T-cell (primary cell): ENCODE measurements around the gene ARL15. TPM values are rescaled to one million over a fixed set of nuclear protein-coding genes. Genes with fewer than 3 reads are reported as not detected.
"Not testable (repeated sequence)": the region's sequence is repeated elsewhere in the genome, so short reads cannot be mapped to it uniquely, and the experiment has no call there.

Experiments
- ATAC-seq, 4 experiments: fragments of 200-7000 bp in 3 of 4; fragments of 150-1000 bp in 1 of 4; cut with Tn5 transposase; replicated peaks in 1 of 4; 1 replicate in 3 of 4; 2 replicates in 1 of 4; pipeline ENCODE4 v1.10.0; 2021; ENCODE audit warnings: moderate library complexity in 3 of 4, mild to moderate bottlenecking in 2 of 4, moderate number of reproducible peaks in 1 of 4
- CTCF ChIA-PET, 2 donors: fragments of 300-600 bp; sonication (Branson Sonifier 250); formaldehyde crosslinking; loops; one replicate each; lab custom pipeline; 2022; ENCODE audit warnings: antibody characterized with exemption in 2 of 2; lab: Charles Lee
- POLR2A ChIA-PET, 2 donors: fragments of 300-600 bp; sonication (Branson Sonifier 250); formaldehyde crosslinking; loops; one replicate each; lab custom pipeline; 2022; ENCODE audit warnings: antibody characterized with exemption in 2 of 2; lab: Charles Lee
- DNase-seq, 35 experiments: peaks; one replicate each; pipeline versions ENCODE4 v3.0.0 to v3.0.0-alpha.2; 2013 to 2023
- H3K27ac ChIP-seq: one replicate; pipeline ENCODE4 v1.5.1; 2013; ENCODE audit warnings: low read length
- H3K27me3 ChIP-seq, 2 experiments: replicated peaks in 1 of 2; 1 replicate in 1 of 2; 2 replicates in 1 of 2; pipeline versions ENCODE4 v1.6.1 to v1.7.0; 2013; ENCODE audit warnings: low read length in 1 of 2, mixed read lengths in 1 of 2; ENCODE audit not compliant: control insufficient read depth in 2 of 2, insufficient read depth in 2 of 2; ENCODE audit errors: extremely low read depth in 1 of 2
- H3K36me3 ChIP-seq, 2 donors: 1 replicate in 1 of 2; 2 replicates in 1 of 2; pipeline versions ENCODE4 v1.6.1 to v1.7.0; 2013; ENCODE audit warnings: low read length in 1 of 2; ENCODE audit not compliant: control insufficient read depth in 2 of 2, insufficient read depth in 1 of 2; ENCODE audit errors: extremely low read depth in 1 of 2
- H3K4me1 ChIP-seq, 2 experiments: 1 replicate in 1 of 2; 2 replicates in 1 of 2; pipeline versions ENCODE4 v1.6.1 to v1.7.0; 2013; ENCODE audit warnings: low read length in 2 of 2, mixed read lengths in 1 of 2; ENCODE audit not compliant: insufficient read depth in 2 of 2, control insufficient read depth in 1 of 2; ENCODE audit errors: extremely low read depth in 1 of 2
- H3K4me3 ChIP-seq, 2 donors: 1 replicate in 1 of 2; 2 replicates in 1 of 2; pipeline versions ENCODE4 v1.5.1 to v1.7.0; 2013; ENCODE audit warnings: mild to moderate bottlenecking in 2 of 2, low read length in 1 of 2, moderate library complexity in 1 of 2; ENCODE audit not compliant: control insufficient read depth in 1 of 2; ENCODE audit errors: extremely low read depth in 1 of 2
- H3K9me3 ChIP-seq: 2 replicates; pipeline ENCODE4 v1.7.0; 2013
- H3K27ac Mint-ChIP-seq, 2 donors: one replicate each; pipeline ENCODE4 v1.8.0; 2020 to 2021; ENCODE audit warnings: mild to moderate bottlenecking in 2 of 2, mixed read lengths in 2 of 2
- H3K27me3 Mint-ChIP-seq, 2 donors: one replicate each; pipeline ENCODE4 v1.8.0; 2021 to 2022; ENCODE audit warnings: mixed read lengths in 2 of 2
- H3K36me3 Mint-ChIP-seq: one replicate; pipeline ENCODE4 v1.8.0; 2021; ENCODE audit warnings: mixed read lengths
- H3K4me1 Mint-ChIP-seq, 3 donors: one replicate each; pipeline ENCODE4 v1.8.0; 2020 to 2022; ENCODE audit warnings: mixed read lengths in 3 of 3, mild to moderate bottlenecking in 1 of 3
- H3K4me3 Mint-ChIP-seq, 3 donors: one replicate each; pipeline ENCODE4 v1.8.0; 2020 to 2022; ENCODE audit warnings: mild to moderate bottlenecking in 3 of 3, mixed read lengths in 3 of 3, moderate library complexity in 3 of 3
- H3K9me3 Mint-ChIP-seq, 3 donors: one replicate each; pipeline ENCODE4 v1.8.0; 2020 to 2022; ENCODE audit warnings: mixed read lengths in 3 of 3
- WGBS: methylation state at CpG from one replicate; pipeline ENCODE4 v1.1.5; 2013; ENCODE audit warnings: missing lambda C conversion rate; ENCODE audit not compliant: insufficient coverage; 5-methylcytosine and 5-hydroxymethylcytosine counted together
- total RNA-seq, 35 experiments: library from RNA in 6 of 35; stranded (reverse) in 6 of 35; fragments of 120-200 nt in 1 of 35; gene quantifications; one replicate each; pipeline versions ENCODE4 v1.2.1 to v1.2.4 and lab custom pipeline; 2013 to 2026

ARL15 gene
- total RNA-seq, 5 donors from 2014 or later (not counting 1 experiment from before 2014, with no cell fraction given) = 10.7 to 21.6 (median 11.7) TPM

GRCh38 chr5:54044276-54044675 lies 266.1 kb downstream of the ARL15 start:
- H3K27ac ChIP-seq, POLR2A ChIA-PET, H3K4me3 Mint-ChIP-seq, H3K27me3 ChIP-seq, H3K4me1 ChIP-seq, H3K27ac Mint-ChIP-seq, H3K27me3 Mint-ChIP-seq, ATAC-seq, H3K4me1 Mint-ChIP-seq, H3K9me3 Mint-ChIP-seq, H3K36me3 Mint-ChIP-seq, H3K36me3 ChIP-seq, H3K4me3 ChIP-seq, H3K9me3 ChIP-seq, DNase-seq: not testable (repeated sequence)
- 93% methylated on average over 3 of the region's 10 CpGs for WGBS
- CTCF ChIA-PET = interaction anchor here (0.7 to 1.2 kb wide), 2 partner anchors 184 to 402 kb away, joined by 3 to 4 read pairs; no protein-coding TSS in a partner anchor

DNA sequence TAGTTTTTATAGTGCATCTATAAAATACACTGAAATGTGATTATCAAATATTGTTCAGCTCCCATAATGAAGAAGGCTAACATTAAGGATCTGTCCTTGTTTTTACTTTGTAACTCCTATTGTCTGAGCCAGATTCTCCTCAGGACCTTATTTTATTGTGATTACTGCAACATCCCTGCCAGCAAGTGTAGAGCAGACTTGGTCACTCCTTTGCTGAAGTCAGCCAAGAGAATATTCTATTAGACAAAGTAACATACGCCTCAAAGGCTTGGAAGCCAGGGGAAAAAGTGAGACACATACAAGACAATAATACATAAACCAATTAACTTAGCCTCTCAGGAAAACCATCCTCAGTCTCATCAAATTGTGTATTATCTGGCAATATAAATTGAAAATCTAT lies 269.6 kb downstream of the ARL15 start:
- ChIA-PET CTCF (no interaction called here), POLR2A (no interaction called here)
- Mint-ChIP-seq H3K9me3 (no peaks in the 10 kb centered on the region), H3K36me3 (peaks cover 7% of the 10 kb centered on the region), H3K27ac (no peak overlapping the region), H3K27me3 (no peaks in the 10 kb centered on the region), H3K4me3 (no peak overlapping the region), H3K4me1 (no peaks in the 10 kb centered on the region)
- H3K36me3 ChIP-seq = no peaks in the 10 kb centered on the region
- WGBS = no CpG with 5 or more reads among the region's 1 CpG
- no peak overlapping the region for H3K4me3 ChIP-seq
- DNase-seq (no peak), ATAC-seq (no peak)
- no peaks in the 10 kb centered on the region for H3K4me1 ChIP-seq
- no peak overlapping the region for H3K27ac ChIP-seq
- H3K27me3 ChIP-seq = no peaks in the 10 kb centered on the region
- no peaks in the 10 kb centered on the region for H3K9me3 ChIP-seq

GRCh38 chr5:54040018-54040417 lies 270.4 kb downstream of the ARL15 start:
- Mint-ChIP-seq H3K9me3 (no peaks in the 10 kb centered on the region), H3K36me3 (peaks cover 7% of the 10 kb centered on the region), H3K27ac (no peak overlapping the region), H3K4me3 (no peak overlapping the region), H3K4me1 (no peaks in the 10 kb centered on the region), H3K27me3 (no peaks in the 10 kb centered on the region)
- DNase-seq (no peak), ATAC-seq (no peak)
- Histone ChIP-seq H3K27ac (no peak overlapping the region), H3K9me3 (no peaks in the 10 kb centered on the region), H3K36me3 (no peaks in the 10 kb centered on the region), H3K27me3 (no peaks in the 10 kb centered on the region), H3K4me3 (no peak overlapping the region), H3K4me1 (no peaks in the 10 kb centered on the region)
- CTCF ChIA-PET = interaction anchor here in 1 of 2 donors (0.6 kb wide), 1 partner anchor 1123 kb away, joined by 12 read pairs; no protein-coding TSS in a partner anchor
- POLR2A ChIA-PET = no interaction called here
- no CpG with 5 or more reads among the region's 1 CpG for WGBS

- H3K27ac ChIP-seq = no peak overlapping the region
- no peaks in the 10 kb centered on the region for H3K4me1 ChIP-seq
- H3K9me3 Mint-ChIP-seq = no peaks in the 10 kb centered on the region
- H3K27ac Mint-ChIP-seq = no peak overlapping the region
- DNase-seq = no peak
- no peaks in the 10 kb centered on the region for H3K36me3 ChIP-seq
- ATAC-seq = no peak
- WGBS = no CpG with 5 or more reads among the region's 1 CpG
- H3K27me3 ChIP-seq = no peaks in the 10 kb centered on the region
- no peak overlapping the region for H3K4me3 Mint-ChIP-seq
- H3K9me3 ChIP-seq = no peaks in the 10 kb centered on the region
- POLR2A ChIA-PET = no interaction called here
- no peaks in the 10 kb centered on the region for H3K4me1 Mint-ChIP-seq
- CTCF ChIA-PET = no interaction called here
- H3K27me3 Mint-ChIP-seq = no peaks in the 10 kb centered on the region
- H3K36me3 Mint-ChIP-seq = peaks cover 13% of the 10 kb centered on the region
- no peak overlapping the region for H3K4me3 ChIP-seq
Measured at GRCh38 chr5:54037205-54037604, 273.2 kb downstream of the ARL15 start.

GRCh38 chr5:54030981-54031380 lies 279.4 kb downstream of the ARL15 start:
- 100% methylated on average over 2 of the region's 3 CpGs for WGBS
- POLR2A ChIA-PET = no interaction called here

GRCh38 chr5:54024466-54024865 lies 285.9 kb downstream of the ARL15 start:
- Mint-ChIP-seq H3K4me1 (peaks cover 28 to 30% (median 29%) of the 10 kb centered on the region in 3 donors), H3K9me3 (no peaks in the 10 kb centered on the region), H3K4me3 (no peak overlapping the region), H3K27me3 (no peaks in the 10 kb centered on the region), H3K36me3 (peaks cover 6% of the 10 kb centered on the region), H3K27ac (no peak overlapping the region)
- peaks cover 2 to 15% of the 10 kb centered on the region in 2 experiments for H3K4me1 ChIP-seq
- no peaks in the 10 kb centered on the region for H3K27me3 ChIP-seq
- H3K27ac ChIP-seq = no peak overlapping the region
- WGBS = no CpG with 5 or more reads among the region's 1 CpG
- no peaks in the 10 kb centered on the region for H3K36me3 ChIP-seq
- H3K9me3 ChIP-seq = no peaks in the 10 kb centered on the region
- POLR2A ChIA-PET = no interaction called here
- no peak overlapping the region for H3K4me3 ChIP-seq
- DNase-seq = no peak
- CTCF ChIA-PET = no interaction called here
- ATAC-seq = no peak

More at GRCh38 chr5:54030981-54031380, 279.4 kb downstream of the ARL15 start:
- Histone ChIP-seq H3K27me3 (no peaks in the 10 kb centered on the region), H3K4me1 (no peaks in the 10 kb centered on the region), H3K27ac (no peak overlapping the region), H3K9me3 (no peaks in the 10 kb centered on the region), H3K4me3 (no peak overlapping the region), H3K36me3 (peaks cover 0 to 2% of the 10 kb centered on the region in 2 donors)
- peaks cover 29% of the 10 kb centered on the region for H3K36me3 Mint-ChIP-seq
- CTCF ChIA-PET = interaction anchor here in 1 of 2 donors (0.5 kb wide), 1 partner anchor 97 kb away, joined by 3 read pairs; no protein-coding TSS in a partner anchor
- no peak overlapping the region for H3K27ac Mint-ChIP-seq
- H3K4me1 Mint-ChIP-seq = no peaks in the 10 kb centered on the region
- no peak overlapping the region for H3K4me3 Mint-ChIP-seq
- no peaks in the 10 kb centered on the region for H3K9me3 Mint-ChIP-seq
- no peaks in the 10 kb centered on the region for H3K27me3 Mint-ChIP-seq
- ATAC-seq = no peak
- DNase-seq = no peak

DNA sequence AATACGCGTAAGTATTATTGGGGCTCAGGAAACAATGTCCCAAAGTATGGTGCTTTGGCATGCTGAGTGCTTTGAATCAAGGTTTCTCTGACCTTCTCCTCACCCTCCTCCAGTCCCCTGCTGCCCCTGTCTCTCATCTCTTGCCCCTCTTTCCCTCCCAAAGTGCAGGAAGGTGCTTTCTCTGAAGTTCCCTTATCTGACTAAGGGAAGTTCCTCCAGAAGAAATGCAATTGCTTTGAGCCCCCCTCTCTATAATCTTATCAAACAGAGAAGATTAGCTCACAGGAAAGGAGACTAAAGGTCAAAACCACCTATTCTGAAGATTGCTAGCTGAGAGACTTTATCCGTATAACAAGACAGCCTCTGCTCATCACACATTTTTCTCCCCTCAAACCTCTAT lies 288.1 kb downstream of the ARL15 start:
- peaks cover 2 to 15% of the 10 kb centered on the region in 2 experiments for H3K4me1 ChIP-seq
- H3K9me3 ChIP-seq = no peaks in the 10 kb centered on the region
- CTCF ChIA-PET = no interaction called here
- ATAC-seq (no peak), DNase-seq (no peak)
- no peaks in the 10 kb centered on the region for H3K36me3 ChIP-seq
- H3K4me3 ChIP-seq = no peak overlapping the region
- no peaks in the 10 kb centered on the region for H3K27me3 ChIP-seq
- Mint-ChIP-seq H3K36me3 (peaks cover 13% of the 10 kb centered on the region), H3K27me3 (no peaks in the 10 kb centered on the region), H3K4me3 (peak overlapping the region in 1 of 3 donors; percentile 34), H3K4me1 (peaks cover 28 to 30% (median 29%) of the 10 kb centered on the region in 3 donors), H3K9me3 (no peaks in the 10 kb centered on the region), H3K27ac (no peak overlapping the region)
- 80% methylated on average over 1 of the region's 3 CpGs for WGBS
- H3K27ac ChIP-seq = no peak overlapping the region
- POLR2A ChIA-PET = no interaction called here
